MM.1S (cell line): ENCODE results near the gene CMPK1.

Experiments used
- DNase-seq: peaks from one replicate; pipeline ENCODE4 v3.0.0-alpha.2; 2015
- H2AFZ ChIP-seq: fragments of 300-600 bp; sonication (generic); 2 replicates; pipeline ENCODE4 v1.6.0; 2016; ENCODE audit warnings: antibody characterized with exemption, low read length
- H3F3A ChIP-seq: fragments of 300-600 bp; sonication (generic); 2 replicates; pipeline ENCODE4 v1.6.1; 2016; ENCODE audit warnings: mild to moderate bottlenecking, antibody characterized with exemption, low read length, moderate library complexity, mixed read lengths; ENCODE audit not compliant: insufficient read depth
- H3K27ac ChIP-seq: fragments of 300-600 bp; sonication (generic); 2 replicates; pipeline ENCODE4 v1.5.1; 2016; ENCODE audit warnings: mild to moderate bottlenecking, low read length
- H3K27me3 ChIP-seq: fragments of 300-600 bp; sonication (generic); replicated peaks from 2 replicates; pipeline ENCODE4 v1.6.0; 2016; ENCODE audit warnings: low read length; ENCODE audit not compliant: insufficient read depth
- H3K36me3 ChIP-seq: fragments of 300-600 bp; sonication (generic); replicated peaks from 2 replicates; pipeline ENCODE4 v1.6.1; 2016; ENCODE audit warnings: mild to moderate bottlenecking, low read length, mixed read lengths; ENCODE audit not compliant: insufficient read depth
- H3K4me1 ChIP-seq: fragments of 300-600 bp; sonication (generic); 2 replicates; pipeline ENCODE4 v1.6.1; 2016; ENCODE audit warnings: low read length, mixed read lengths
- H3K4me2 ChIP-seq: fragments of 300-600 bp; sonication (generic); 2 replicates; pipeline ENCODE4 v1.6.0; 2016; ENCODE audit warnings: low read depth, low read length
- H3K4me3 ChIP-seq: fragments of 300-600 bp; sonication (generic); 2 replicates; pipeline ENCODE4 v1.5.1; 2016; ENCODE audit warnings: low read length, mixed read lengths
- H3K79me2 ChIP-seq: fragments of 300-600 bp; sonication (generic); 2 replicates; pipeline ENCODE4 v1.6.1; 2016; ENCODE audit warnings: mixed run types, low read length, mixed read lengths
- H3K9ac ChIP-seq: fragments of 300-600 bp; sonication (generic); 2 replicates; pipeline ENCODE4 v1.6.1; 2016; ENCODE audit warnings: low read length, mixed read lengths
- H3K9me2 ChIP-seq: fragments of 300-600 bp; sonication (generic); replicated peaks from 2 replicates; pipeline ENCODE4 v1.6.1; 2016; ENCODE audit warnings: mild to moderate bottlenecking, low read length, mixed read lengths; ENCODE audit not compliant: insufficient read depth
- H3K9me3 ChIP-seq: fragments of 300-600 bp; sonication (generic); replicated peaks from 2 replicates; pipeline ENCODE4 v1.6.1; 2016; ENCODE audit warnings: mild to moderate bottlenecking, low read length, mixed read lengths; ENCODE audit not compliant: insufficient read depth
- H4K20me1 ChIP-seq: fragments of 300-600 bp; sonication (generic); 2 replicates; pipeline ENCODE4 v1.6.1; 2016; ENCODE audit warnings: mild to moderate bottlenecking, low read length, moderate library complexity, mixed read lengths; ENCODE audit not compliant: insufficient read depth
- CTCF ChIP-seq: fragments of 300-600 bp; sonication (generic); IDR thresholded peaks from 2 replicates; pipeline ENCODE4 v1.5.1; 2016; ENCODE audit warnings: antibody characterized with exemption, low read length, mixed read lengths
- EZH2 ChIP-seq: fragments of 300-600 bp; sonication (generic); optimal IDR thresholded peaks from 2 replicates; pipeline ENCODE3; 2017; ENCODE audit warnings: low read depth, mild to moderate bottlenecking, antibody characterized with exemption, low read length, mixed read lengths
- EZH2phosphoT487 ChIP-seq: fragments of 300-600 bp; sonication (generic); IDR thresholded peaks from 2 replicates; pipeline ENCODE4 v1.6.1; 2018; ENCODE audit warnings: antibody characterized with exemption, low read length

Gene CMPK1

GRCh38 chr1:47334765-47335435 lies 1.3 kb downstream of the CMPK1 start:
- Histone ChIP-seq H3K4me2 (peak overlapping the region; percentile 70), H3K4me3 (peak overlapping the region; percentile 83), H4K20me1 (no peaks in the 10 kb centered on the region), H3K9me2 (no peaks in the 10 kb centered on the region), H3K4me1 (peaks cover 15% of the 10 kb centered on the region), H3K9ac (peak overlapping the region; percentile 96), H2AFZ (peak overlapping the region; percentile 68), H3K36me3 (no peaks in the 10 kb centered on the region), H3K9me3 (no peaks in the 10 kb centered on the region), H3K79me2 (peaks cover 56% of the 10 kb centered on the region), H3K27ac (peak overlapping the region; percentile 95; the same call in 1 of the 2 replicates), H3F3A (peaks cover 26% of the 10 kb centered on the region), H3K27me3 (no peaks in the 10 kb centered on the region)
- DNase-seq, result no peak
- TF ChIP-seq EZH2phosphoT487, result no peak
- no peak for TF ChIP-seq EZH2
- TF ChIP-seq CTCF, result no peak

- H3K36me3 ChIP-seq, result no peaks in the 10 kb centered on the region
- peaks cover 8% of the 10 kb centered on the region for H3K4me1 ChIP-seq
- peaks cover 21% of the 10 kb centered on the region for H3F3A ChIP-seq
- H4K20me1 ChIP-seq, result no peaks in the 10 kb centered on the region
- no peak overlapping the region for H3K27ac ChIP-seq
- no peaks in the 10 kb centered on the region for H3K27me3 ChIP-seq
- H3K4me2 ChIP-seq, result no peak overlapping the region
- no peak overlapping the region for H3K4me3 ChIP-seq
- H3K9me2 ChIP-seq, result no peaks in the 10 kb centered on the region
- TF ChIP-seq EZH2 (no peak), EZH2phosphoT487 (no peak), CTCF (no peak)
- no peaks in the 10 kb centered on the region for H3K9me3 ChIP-seq
- no peak overlapping the region for H2AFZ ChIP-seq
- H3K79me2 ChIP-seq, result peaks cover 77% of the 10 kb centered on the region
- DNase-seq, result no peak
- no peak overlapping the region for H3K9ac ChIP-seq
Measured at GRCh38 chr1:47337350-47337749, 3.8 kb downstream of the CMPK1 start.

GRCh38 chr1:47338249-47339077 lies 4.9 kb downstream of the CMPK1 start:
- TF ChIP-seq CTCF (no peak), EZH2phosphoT487 (no peak), EZH2 (no peak)
- Histone ChIP-seq H3K4me3 (no peak overlapping the region), H3K79me2 (peaks cover 80% of the 10 kb centered on the region), H3F3A (peaks cover 10% of the 10 kb centered on the region), H3K36me3 (no peaks in the 10 kb centered on the region), H3K9ac (no peak overlapping the region), H3K4me2 (no peak overlapping the region), H2AFZ (no peak overlapping the region), H3K9me2 (no peaks in the 10 kb centered on the region), H3K4me1 (0 out of 2 replicates have a peak, but pooled peaks cover 3% of the 10 kb centered on the region), H3K27ac (no peak overlapping the region), H3K9me3 (no peaks in the 10 kb centered on the region), H3K27me3 (no peaks in the 10 kb centered on the region), H4K20me1 (no peaks in the 10 kb centered on the region)
- no peak for DNase-seq
